Activated naive CD8-positive, alpha-beta T cell (primary cell): Measurements from ENCODE around the gene SCLY.

Source experiments
- H3K27ac Mint-ChIP-seq: one replicate; pipeline ENCODE4 v1.8.0; 2021; ENCODE audit warnings: mixed read lengths
- H3K27me3 Mint-ChIP-seq: one replicate; pipeline ENCODE4 v1.8.0; 2021; ENCODE audit warnings: mixed read lengths
- H3K36me3 Mint-ChIP-seq: one replicate; pipeline ENCODE4 v1.8.0; 2021; ENCODE audit warnings: mixed read lengths
- H3K4me1 Mint-ChIP-seq: one replicate; pipeline ENCODE4 v1.8.0; 2021; ENCODE audit warnings: low read depth, mixed read lengths
- H3K4me3 Mint-ChIP-seq: one replicate; pipeline ENCODE4 v1.8.0; 2021; ENCODE audit warnings: mild to moderate bottlenecking, mixed read lengths
- H3K9me3 Mint-ChIP-seq: one replicate; pipeline ENCODE4 v1.8.0; 2021; ENCODE audit warnings: low read depth, mixed read lengths

Gene SCLY

DNA sequence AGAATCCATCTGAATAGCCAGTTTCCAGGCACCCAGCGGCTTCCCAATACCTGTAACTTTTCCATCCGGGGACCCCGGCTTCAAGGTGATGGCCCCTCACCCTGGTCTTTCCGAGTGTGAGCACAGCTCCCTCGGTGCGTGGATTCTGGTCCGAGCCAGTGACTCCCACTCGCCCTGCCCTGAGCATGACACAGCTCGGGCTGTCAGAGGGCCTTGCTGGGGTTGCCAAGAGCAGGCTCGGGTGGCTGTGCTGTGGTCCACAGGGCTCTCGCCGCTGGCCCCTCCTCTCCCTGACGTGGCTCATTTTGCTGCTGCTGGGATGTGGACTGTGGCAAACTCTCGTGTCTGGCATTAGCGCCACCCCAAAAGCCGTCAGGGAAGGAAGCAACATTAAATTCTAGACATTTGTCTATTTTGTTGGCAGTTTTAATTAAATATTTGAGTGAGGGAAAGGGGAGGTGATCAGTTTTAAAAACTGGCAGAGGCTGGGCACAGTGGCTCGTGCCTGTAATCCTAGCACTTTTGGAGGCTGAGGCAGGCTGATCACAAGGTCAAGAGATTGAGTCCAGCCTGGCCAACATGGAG is 33.7 kb downstream of the SCLY start:
- Mint-ChIP-seq H3K27me3 (no peaks in the 10 kb centered on the region), H3K9me3 (no peaks in the 10 kb centered on the region), H3K4me3 (no peak overlapping the region), H3K4me1 (no peaks in the 10 kb centered on the region), H3K27ac (no peak overlapping the region), H3K36me3 (peaks cover 9% of the 10 kb centered on the region)

DNA sequence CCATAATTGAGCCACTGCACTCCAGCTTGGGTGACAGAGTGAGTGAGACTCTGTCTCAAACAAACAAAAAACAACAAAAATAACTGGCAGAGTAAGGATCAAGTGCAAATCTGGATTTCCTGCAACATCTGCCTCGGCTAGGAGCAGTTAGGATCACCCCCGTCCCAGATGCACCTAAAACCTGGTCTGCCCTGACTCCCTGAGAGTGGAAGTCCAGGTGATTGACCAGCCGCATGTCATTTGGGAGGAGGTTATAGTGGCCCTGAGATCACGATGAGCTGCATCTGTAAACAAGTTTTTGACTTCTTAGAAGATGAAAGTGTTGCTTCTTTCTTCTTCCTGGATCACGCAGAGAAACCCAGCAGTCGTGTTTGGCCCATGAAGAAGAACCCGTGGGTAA is 34.3 kb downstream of the SCLY start:
- Mint-ChIP-seq H3K4me3 (no peak overlapping the region), H3K27ac (no peak overlapping the region), H3K27me3 (no peaks in the 10 kb centered on the region), H3K36me3 (peaks cover 9% of the 10 kb centered on the region), H3K4me1 (no peaks in the 10 kb centered on the region), H3K9me3 (no peaks in the 10 kb centered on the region)

DNA sequence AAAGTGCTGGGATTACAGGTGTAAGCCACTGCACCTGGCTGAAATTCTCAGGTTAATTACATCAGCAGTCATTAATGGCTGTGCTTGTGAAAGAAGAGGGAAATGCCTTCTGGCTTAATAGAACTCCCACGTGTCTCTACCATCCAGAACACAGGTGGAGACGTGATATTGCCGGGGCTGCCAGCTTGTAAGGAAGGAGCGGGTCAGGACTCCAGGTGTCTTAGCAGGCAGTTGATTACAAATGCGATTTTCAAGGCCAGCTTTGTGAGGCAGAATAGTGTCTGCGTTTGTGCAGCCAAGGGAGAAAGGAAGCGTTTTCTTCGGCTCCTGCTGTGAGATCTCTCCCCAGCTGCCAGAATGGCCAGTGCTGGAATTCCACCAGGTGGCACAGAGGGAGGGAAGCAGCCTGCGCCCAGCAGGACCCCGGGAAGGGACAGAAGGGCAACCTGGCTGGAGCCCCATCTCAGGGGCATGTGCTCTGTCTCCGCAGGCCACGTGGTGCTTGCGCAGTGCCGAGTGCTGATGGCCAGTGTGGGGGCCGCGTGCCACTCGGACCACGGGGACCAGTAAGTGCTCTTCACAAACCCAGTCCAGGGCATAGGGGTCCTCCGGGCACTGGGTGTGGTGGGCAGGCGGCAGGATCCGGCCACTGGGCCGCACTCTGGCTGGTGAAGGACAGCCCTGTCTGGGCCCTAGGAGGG is 35.7 kb downstream of the SCLY start:
- H3K9me3 Mint-ChIP-seq = no peaks in the 10 kb centered on the region
- no peak overlapping the region for H3K4me3 Mint-ChIP-seq
- H3K27ac Mint-ChIP-seq = no peak overlapping the region
- H3K27me3 Mint-ChIP-seq = no peaks in the 10 kb centered on the region
- no peaks in the 10 kb centered on the region for H3K4me1 Mint-ChIP-seq
- peaks cover 9% of the 10 kb centered on the region for H3K36me3 Mint-ChIP-seq

DNA sequence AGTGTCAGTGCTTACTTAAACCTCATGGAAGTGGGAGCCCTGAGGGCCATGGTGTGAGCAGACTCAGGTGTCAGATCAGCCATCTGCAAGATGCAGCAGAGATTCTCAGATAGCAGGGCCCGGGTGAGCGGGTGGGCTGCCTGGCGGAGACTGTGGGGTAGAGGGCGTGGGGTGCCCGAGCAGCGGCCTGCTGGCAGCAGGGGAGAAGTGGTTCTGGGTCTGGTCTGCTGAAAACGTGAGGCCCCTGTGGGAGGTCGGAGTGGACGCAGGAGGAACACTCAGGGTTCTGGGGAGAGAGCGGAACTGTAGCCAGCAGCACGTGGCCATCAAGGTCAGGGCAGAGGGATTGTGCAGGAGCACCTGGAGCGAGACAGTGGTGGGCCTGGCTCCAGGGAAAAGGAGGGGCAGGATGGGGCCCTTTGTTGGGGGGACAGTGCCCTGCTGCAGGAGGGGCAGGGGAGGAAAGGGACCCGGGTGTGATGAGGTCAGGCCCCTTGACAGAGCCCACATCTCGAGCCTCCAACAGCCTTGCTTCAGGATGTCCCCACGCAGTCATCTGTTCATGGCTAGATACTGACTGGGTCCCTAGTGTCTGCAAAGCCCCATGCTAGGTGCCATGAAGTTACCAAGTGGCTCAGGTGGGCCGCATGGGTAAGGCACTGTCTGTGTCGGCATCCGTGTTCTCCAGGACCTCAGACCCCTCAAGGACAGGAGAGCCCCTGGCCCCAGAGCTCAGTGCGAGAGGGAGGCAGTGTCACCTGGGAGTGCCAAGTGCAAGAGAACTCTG is 36.6 kb downstream of the SCLY start:
- H3K27me3 Mint-ChIP-seq = no peaks in the 10 kb centered on the region
- no peaks in the 10 kb centered on the region for H3K9me3 Mint-ChIP-seq
- no peaks in the 10 kb centered on the region for H3K4me1 Mint-ChIP-seq
- peaks cover 9% of the 10 kb centered on the region for H3K36me3 Mint-ChIP-seq
- H3K4me3 Mint-ChIP-seq = no peak overlapping the region
- H3K27ac Mint-ChIP-seq = no peak overlapping the region

DNA sequence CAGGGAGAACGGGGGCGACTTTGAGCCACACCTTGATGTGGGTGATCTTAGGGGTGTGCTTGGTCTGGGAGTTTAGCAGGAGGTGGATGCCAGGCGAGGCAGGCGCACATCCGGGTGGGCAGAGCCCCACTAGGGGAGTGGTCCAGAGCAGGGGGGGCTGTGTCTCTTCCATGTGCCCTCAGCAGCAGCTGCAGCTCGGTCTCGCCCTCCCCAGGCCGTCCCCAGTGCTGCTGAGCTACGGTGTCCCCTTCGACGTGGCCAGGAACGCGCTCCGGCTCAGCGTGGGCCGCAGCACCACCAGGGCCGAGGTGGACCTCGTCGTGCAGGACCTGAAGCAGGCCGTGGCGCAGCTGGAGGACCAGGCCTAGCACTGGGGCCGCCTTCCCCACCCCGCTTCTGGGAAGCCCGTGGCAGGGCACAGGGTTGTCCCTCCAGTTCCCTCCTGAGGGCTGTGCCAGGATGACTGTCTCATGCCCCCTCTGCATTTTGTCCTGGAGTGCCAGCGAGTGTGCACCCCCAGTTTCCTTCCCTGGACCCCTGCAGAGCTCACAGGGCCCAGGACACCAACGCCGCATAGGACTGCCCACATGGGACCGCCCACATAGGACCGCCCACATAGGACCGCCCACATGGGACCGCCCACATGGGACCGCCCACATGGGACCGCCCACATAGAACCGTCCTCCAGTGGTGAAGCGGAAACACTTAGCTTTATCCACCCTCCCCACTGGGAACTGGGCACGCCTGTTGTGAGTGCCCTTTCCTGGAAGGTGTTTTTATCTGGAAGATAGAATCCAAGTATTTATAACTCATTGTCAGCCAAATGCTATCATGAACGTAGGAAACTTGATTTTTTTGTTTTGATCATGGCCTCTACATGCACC is 37.4 kb downstream of the SCLY start:
- Mint-ChIP-seq H3K4me3 (no peak overlapping the region), H3K4me1 (no peaks in the 10 kb centered on the region), H3K27ac (peak overlapping the region; percentile 46), H3K27me3 (no peaks in the 10 kb centered on the region), H3K36me3 (peaks cover 6% of the 10 kb centered on the region), H3K9me3 (no peaks in the 10 kb centered on the region)

DNA sequence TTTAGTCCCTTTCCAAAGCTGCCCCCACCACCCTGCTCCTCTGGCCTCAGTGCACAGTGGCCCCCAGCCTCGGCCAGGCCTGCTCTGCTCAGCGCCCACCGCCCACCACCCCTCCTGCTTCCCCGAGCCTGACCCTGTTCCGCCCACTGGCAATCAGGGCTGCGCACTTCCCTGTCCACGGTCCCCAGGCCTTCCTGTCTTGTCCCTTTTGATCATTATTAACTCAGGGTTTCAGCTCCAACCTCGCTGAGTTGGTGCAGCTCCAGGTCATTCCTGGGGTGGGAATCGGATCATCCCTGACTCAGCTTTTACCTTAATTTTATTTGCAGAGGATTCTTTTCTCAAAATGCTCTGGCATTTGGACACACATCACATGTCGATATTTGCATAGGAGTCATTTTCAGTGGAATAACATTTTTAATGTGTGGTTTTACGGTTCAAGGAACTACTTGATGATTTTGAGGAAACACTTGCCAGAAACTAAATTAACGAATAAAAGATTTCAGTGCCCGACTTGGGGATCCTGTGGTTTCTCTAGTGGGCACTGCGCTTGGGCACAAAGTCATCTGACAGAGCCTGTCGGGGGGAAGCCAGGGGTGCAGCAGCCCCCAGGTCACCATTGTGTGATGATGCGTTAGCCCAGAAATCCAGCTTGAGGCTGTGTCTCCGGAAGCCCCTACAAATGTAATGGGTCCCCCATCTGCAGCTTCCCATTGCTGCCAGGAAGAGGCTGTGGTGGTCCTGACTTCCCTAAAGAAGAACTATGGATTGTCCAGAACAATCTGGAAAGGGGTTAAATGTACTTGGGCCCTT is 38.3 kb downstream of the SCLY start:
- Mint-ChIP-seq H3K4me3 (no peak overlapping the region), H3K9me3 (no peaks in the 10 kb centered on the region), H3K36me3 (peaks cover 6% of the 10 kb centered on the region), H3K27ac (peak overlapping the region; percentile 41), H3K4me1 (no peaks in the 10 kb centered on the region), H3K27me3 (no peaks in the 10 kb centered on the region)

DNA sequence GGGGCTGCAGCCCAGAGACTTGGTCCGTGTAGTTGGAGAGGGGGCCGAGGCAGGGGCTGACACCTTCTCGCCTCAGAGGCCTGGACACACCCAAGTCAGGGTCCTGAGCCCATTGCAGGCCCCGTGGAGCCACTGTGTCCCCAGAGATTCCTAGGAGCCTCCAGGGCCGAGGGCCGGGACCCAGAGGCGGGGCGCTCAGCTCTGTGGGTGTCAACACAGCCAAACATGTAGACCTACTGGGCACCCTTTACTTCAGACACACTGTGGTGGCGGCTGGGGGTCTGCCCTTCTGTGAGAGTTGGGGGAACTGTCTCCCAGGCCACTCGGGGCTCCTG is 38.9 kb downstream of the SCLY start:
- H3K4me3 Mint-ChIP-seq = no peak overlapping the region
- H3K9me3 Mint-ChIP-seq = no peaks in the 10 kb centered on the region
- H3K27me3 Mint-ChIP-seq = no peaks in the 10 kb centered on the region
- H3K27ac Mint-ChIP-seq = no peak overlapping the region
- peaks cover 6% of the 10 kb centered on the region for H3K36me3 Mint-ChIP-seq
- H3K4me1 Mint-ChIP-seq = no peaks in the 10 kb centered on the region

DNA sequence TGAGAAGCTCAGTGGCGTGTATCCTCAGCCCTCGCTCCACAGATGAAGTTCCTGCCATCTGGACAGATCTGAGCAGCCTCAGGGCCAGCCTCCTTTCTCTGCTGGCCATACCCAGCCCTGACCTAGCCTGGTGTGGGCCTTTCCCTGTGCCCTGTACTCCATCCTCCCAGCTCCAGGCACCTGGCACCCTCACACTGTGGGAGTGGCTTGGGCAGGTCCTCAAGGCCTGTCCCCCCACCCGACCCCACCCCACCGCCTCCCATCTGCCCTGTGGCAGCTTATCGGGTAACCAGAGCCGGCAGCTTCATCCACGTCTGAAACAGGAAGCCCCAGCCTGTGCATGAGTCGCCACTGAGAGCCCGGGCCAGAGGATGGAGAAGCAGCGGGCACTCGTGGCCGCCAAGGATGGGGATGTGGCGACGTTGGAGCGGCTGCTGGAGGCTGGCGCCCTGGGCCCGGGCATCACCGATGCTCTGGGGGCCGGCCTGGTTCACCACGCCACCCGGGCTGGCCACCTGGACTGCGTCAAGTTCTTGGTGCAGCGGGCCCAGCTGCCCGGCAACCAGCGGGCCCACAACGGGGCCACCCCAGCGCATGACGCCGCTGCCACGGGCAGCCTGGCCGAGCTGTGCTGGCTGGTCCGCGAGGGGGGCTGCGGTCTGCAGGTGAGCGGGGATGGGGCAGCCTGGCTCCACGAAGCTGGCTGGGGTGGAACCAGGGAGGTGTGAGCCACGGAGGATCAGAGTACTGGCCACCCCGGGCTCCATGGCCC is 39.4 kb downstream of the SCLY start, which contains the start of gene ESPNL:
TSS of gene ESPNL (plus strand) at position 292 of the 772 bp plus-strand sequence. CDS start at position 372, 80 bp downstream.
- Mint-ChIP-seq H3K36me3 (peaks cover 6% of the 10 kb centered on the region), H3K4me1 (no peaks in the 10 kb centered on the region), H3K27me3 (no peaks in the 10 kb centered on the region), H3K9me3 (no peaks in the 10 kb centered on the region), H3K4me3 (no peak within 1 kb of the TSS), H3K27ac (peak within 1 kb of the TSS; percentile 41)

DNA sequence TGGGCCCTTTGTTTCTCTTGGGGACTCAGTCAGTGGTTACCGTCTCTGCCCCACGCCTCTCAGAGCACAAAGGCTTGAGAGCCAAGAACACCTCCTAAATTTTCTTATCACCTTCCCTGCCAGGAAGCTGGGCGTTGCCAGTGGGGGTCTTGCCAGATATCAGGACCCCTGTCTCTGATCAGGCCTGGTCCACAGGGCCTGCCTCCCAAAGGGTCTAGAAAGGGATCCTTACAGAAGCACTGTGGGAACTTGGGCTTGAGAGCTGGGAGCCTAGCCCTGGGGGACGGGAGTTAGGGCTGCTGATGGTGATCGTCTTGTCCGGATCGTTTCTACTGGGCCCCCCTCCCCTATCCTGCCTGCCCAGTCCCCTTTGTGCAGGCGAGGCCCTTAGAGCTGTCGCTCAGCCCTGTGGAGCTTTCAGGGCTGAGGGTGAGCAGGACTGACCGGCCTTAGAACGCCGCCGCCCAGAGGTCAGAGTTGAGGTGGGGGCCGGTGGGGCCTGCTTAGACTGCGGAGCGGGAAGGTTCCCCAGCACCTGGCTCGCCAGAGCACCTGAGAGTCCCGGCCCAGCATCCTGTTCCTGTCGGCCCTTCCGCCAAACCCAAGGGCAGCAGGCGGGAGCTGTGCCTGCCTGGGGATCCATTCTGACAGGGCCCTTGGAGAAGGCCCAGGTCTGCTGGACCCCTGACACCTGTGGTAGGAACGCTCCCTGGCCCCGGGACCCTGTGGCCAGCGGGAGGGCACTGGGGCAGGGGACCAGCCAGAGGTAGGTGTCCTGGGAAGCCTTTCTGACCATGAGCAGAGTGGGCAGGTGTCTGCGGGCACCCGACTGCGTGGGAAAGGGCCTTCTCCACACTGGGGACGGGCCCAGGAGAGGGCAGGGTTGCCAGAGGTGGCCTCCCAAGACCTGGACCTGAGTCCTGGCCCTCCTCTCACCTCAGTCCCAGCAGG is 40.3 kb downstream of the SCLY start:
- Mint-ChIP-seq H3K27me3 (no peaks in the 10 kb centered on the region), H3K9me3 (no peaks in the 10 kb centered on the region), H3K4me1 (no peaks in the 10 kb centered on the region), H3K36me3 (peaks cover 6% of the 10 kb centered on the region), H3K4me3 (no peak overlapping the region), H3K27ac (no peak overlapping the region)

DNA sequence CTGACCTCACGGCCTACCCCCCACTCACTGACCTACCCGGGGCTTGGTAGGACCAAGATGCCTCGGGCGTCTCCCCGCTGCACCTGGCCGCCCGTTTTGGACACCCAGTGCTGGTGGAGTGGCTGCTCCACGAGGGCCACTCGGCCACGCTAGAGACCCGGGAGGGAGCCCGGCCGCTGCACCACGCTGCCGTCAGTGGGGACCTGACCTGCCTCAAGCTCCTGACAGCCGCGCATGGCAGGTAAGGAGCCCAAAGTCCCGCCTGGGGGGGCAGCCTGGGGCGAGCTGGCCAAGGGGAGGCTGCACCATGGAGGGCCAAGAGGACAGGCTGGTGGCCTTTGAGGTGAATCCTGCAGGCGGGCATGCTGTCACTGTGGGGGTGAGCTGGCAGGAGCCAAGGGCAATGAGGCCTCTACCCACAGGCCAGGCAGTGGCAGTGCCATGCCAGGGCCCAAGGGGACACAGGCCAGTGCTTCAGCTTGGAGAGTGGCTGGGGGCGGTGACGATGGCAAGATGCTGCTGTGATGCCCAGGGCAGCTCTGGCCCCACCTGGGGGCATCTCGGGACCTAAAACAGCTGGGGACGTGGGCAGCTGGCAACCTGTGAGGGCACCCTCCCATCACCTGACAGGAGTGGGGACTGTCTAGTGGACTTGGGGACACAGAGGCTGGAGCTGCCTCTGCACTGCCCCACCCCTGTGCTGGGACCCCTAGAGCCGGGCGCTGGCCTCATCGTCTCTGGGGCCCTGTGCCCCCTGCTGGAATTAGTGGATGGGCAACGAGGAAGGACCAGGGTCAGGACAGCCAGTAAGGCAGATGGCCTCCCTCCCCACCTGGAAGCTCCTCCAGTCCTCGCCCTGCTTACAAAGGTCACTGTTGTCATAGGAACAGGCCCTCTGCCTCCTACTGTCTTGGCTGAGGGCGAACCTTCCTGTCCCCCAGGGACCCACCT is 41.4 kb downstream of the SCLY start:
- H3K27ac Mint-ChIP-seq = no peak overlapping the region
- no peaks in the 10 kb centered on the region for H3K27me3 Mint-ChIP-seq
- H3K9me3 Mint-ChIP-seq = no peaks in the 10 kb centered on the region
- H3K36me3 Mint-ChIP-seq = peaks cover 3% of the 10 kb centered on the region
- H3K4me3 Mint-ChIP-seq = no peak overlapping the region
- H3K4me1 Mint-ChIP-seq = no peaks in the 10 kb centered on the region

DNA sequence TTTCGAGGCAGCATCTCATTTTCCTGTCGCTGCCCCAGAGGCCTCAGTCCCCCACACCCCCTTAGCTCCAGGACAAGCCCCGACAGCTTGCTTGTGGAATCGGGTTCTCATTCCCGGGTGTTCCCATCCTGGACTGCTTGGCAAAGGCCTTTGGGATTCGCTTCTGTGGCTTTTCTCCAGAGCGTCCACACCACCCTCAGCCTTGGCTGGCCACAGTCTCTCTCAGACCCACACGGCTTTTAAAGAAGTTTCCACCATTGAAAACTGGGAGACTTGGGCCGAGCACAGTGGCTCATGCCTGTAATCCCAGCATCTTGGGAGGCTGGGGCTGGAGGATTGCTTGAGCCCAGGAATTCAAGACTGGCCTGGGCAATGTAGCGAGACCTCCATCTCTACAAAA is 42.1 kb downstream of the SCLY start:
- Mint-ChIP-seq H3K4me3 (no peak overlapping the region), H3K27me3 (no peaks in the 10 kb centered on the region), H3K9me3 (no peaks in the 10 kb centered on the region), H3K4me1 (no peaks in the 10 kb centered on the region), H3K27ac (no peak overlapping the region), H3K36me3 (peaks cover 3% of the 10 kb centered on the region)
